OCI-LY3 (cell line): ENCODE measurements around the gene ZNF865.

Experiments used
- H2AFZ ChIP-seq: fragments of 200-600, 300-600 bp; shearing (Covaris generic); 2 replicates; pipeline ENCODE4 v1.6.0; 2014; ENCODE audit warnings: antibody characterized with exemption, low read depth, low read length
- H3K27ac ChIP-seq: fragments of 200-600, 300-600 bp; sonication (generic); 2 replicates; pipeline ENCODE4 v1.5.1; 2014; ENCODE audit warnings: mild to moderate bottlenecking, low read length, moderate library complexity, mixed read lengths
- H3K27me3 ChIP-seq: fragments of 200-600, 300-600 bp; sonication (generic); 2 replicates; pipeline ENCODE4 v1.6.1; 2014; ENCODE audit warnings: low read depth, low read length, mixed read lengths
- H3K36me3 ChIP-seq: fragments of 200-600, 300-600 bp; sonication (generic); replicated peaks from 2 replicates; pipeline ENCODE3; 2014; ENCODE audit warnings: low read depth, low read length, mixed read lengths
- H3K4me1 ChIP-seq: fragments of 300-600, 200-600 bp; sonication (generic); 2 replicates; pipeline ENCODE4 v1.6.1; 2014; ENCODE audit warnings: low read length, mixed read lengths
- H3K4me2 ChIP-seq: fragments of 200-600, 300-600 bp; sonication (generic); 2 replicates; pipeline ENCODE4 v1.6.1; 2014; ENCODE audit warnings: low read length, mixed read lengths
- H3K4me3 ChIP-seq: fragments of 300-600, 200-600 bp; sonication (generic); 2 replicates; pipeline ENCODE4 v1.5.1; 2014; ENCODE audit warnings: antibody characterized with exemption, mild to moderate bottlenecking, low read length, moderate library complexity
- H3K79me2 ChIP-seq: fragments of 300-600, 200-600 bp; shearing (Covaris generic); 2 replicates; pipeline ENCODE4 v1.6.1; 2014; ENCODE audit warnings: mild to moderate bottlenecking, low read length, mixed read lengths
- H3K9ac ChIP-seq: fragments of 300-600, 200-600 bp; shearing (Covaris generic); 2 replicates; pipeline ENCODE4 v1.6.0; 2014; ENCODE audit warnings: mild to moderate bottlenecking, low read length, moderate library complexity
- H3K9me3 ChIP-seq: fragments of 200-600, 300-600 bp; shearing (Covaris generic); 2 replicates; pipeline ENCODE4 v1.6.1; 2014; ENCODE audit warnings: low read length, mixed read lengths; ENCODE audit not compliant: insufficient read depth
- H4K20me1 ChIP-seq: fragments of 200-600, 300-600 bp; sonication (generic); 2 replicates; pipeline ENCODE4 v1.6.1; 2016; ENCODE audit warnings: low read length, mixed read lengths; ENCODE audit not compliant: insufficient read depth
- CTCF ChIP-seq: fragments of 200-600, 300-600 bp; sonication (generic); IDR thresholded peaks from 2 replicates; pipeline ENCODE4 v1.5.1; 2014; ENCODE audit warnings: antibody characterized with exemption, low read length, low read depth
- EZH2phosphoT487 ChIP-seq: fragments of 200-600 bp; shearing (Covaris generic); IDR thresholded peaks from 2 replicates; pipeline ENCODE4 v1.6.1; 2018; ENCODE audit warnings: antibody characterized with exemption, mixed run types, low read depth

ZNF865 gene

GRCh38 chr19:55661826-55662225 is 56.4 kb downstream of the ZNF865 start:
- Histone ChIP-seq H3K79me2 (peaks cover 98% of the 10 kb centered on the region), H3K4me1 (peaks cover 29% of the 10 kb centered on the region), H3K9ac (no peak overlapping the region), H3K4me3 (no peak overlapping the region), H2AFZ (no peak overlapping the region), H3K27me3 (no peaks in the 10 kb centered on the region), H3K4me2 (no peak overlapping the region), H3K36me3 (peaks cover 85% of the 10 kb centered on the region), H4K20me1 (peaks cover 83% of the 10 kb centered on the region), H3K27ac (no peak overlapping the region), H3K9me3 (no peaks in the 10 kb centered on the region)
- no peak for TF ChIP-seq CTCF
- no peak for TF ChIP-seq EZH2phosphoT487

DNA sequence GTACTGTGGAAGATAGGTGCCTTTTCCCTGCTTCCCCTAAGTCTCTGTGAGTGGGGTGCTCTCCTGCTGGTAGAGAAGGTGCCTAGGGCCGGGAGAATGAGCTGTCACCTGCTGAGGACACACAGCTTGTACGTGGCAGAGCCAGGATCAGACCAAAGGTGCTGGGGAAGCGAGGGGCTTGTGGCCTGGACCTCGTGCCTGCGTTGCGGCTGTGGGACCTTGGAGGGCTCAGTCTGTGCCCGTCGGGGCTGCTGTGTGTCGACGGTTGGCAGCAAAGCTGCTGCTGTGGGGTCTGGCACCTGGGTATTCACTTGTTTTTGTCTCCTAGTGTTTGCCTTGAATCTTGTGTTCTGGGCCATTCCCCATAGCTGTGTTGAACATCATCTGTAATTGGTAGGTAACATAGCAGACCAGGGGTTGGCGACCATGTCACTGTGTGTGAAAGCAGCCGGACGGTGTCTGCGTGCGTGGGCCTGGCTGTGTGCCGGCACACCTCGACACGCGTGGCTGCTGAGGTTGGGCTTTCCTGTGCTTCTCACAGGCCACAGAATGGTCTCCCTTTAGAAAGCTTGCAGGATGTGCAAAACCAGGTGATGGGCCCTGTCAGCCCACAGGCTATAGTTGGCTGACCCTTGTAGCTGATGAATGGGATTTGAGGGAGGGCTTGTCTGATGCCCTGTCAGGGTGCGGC is 58.5 kb downstream of the ZNF865 start:
- no peaks in the 10 kb centered on the region for H3K9me3 ChIP-seq
- peaks cover 87% of the 10 kb centered on the region for H3K36me3 ChIP-seq
- no peak overlapping the region for H3K27ac ChIP-seq
- H3K79me2 ChIP-seq: peaks cover 98% of the 10 kb centered on the region
- no peak overlapping the region for H2AFZ ChIP-seq
- no peak overlapping the region for H3K4me3 ChIP-seq
- H3K9ac ChIP-seq: no peak overlapping the region
- H4K20me1 ChIP-seq: peaks cover 82% of the 10 kb centered on the region
- H3K4me1 ChIP-seq: peaks cover 10% of the 10 kb centered on the region
- TF ChIP-seq CTCF (no peak), EZH2phosphoT487 (no peak)
- no peak overlapping the region for H3K4me2 ChIP-seq
- H3K27me3 ChIP-seq: no peaks in the 10 kb centered on the region

- Histone ChIP-seq H4K20me1 (peaks cover 82% of the 10 kb centered on the region), H3K27me3 (no peaks in the 10 kb centered on the region), H3K79me2 (peaks cover 98% of the 10 kb centered on the region), H3K4me3 (no peak overlapping the region), H2AFZ (no peak overlapping the region), H3K27ac (no peak overlapping the region), H3K4me2 (no peak overlapping the region), H3K4me1 (no peaks in the 10 kb centered on the region), H3K9ac (no peak overlapping the region), H3K9me3 (no peaks in the 10 kb centered on the region), H3K36me3 (peaks cover 79% of the 10 kb centered on the region)
- TF ChIP-seq CTCF (no peak), EZH2phosphoT487 (no peak)
Measured at GRCh38 chr19:55666343-55667005, 61.0 kb downstream of the ZNF865 start.
